ENCODE data around the gene TRAPPC2L. TPM values are rescaled to one million over a fixed set of nuclear protein-coding genes. Genes with fewer than 3 reads are reported as not detected.

TRAPPC2L gene
- polyA plus RNA-seq, 3 donors = 38.8 to 89.3 (median 82.4) TPM

DNA sequence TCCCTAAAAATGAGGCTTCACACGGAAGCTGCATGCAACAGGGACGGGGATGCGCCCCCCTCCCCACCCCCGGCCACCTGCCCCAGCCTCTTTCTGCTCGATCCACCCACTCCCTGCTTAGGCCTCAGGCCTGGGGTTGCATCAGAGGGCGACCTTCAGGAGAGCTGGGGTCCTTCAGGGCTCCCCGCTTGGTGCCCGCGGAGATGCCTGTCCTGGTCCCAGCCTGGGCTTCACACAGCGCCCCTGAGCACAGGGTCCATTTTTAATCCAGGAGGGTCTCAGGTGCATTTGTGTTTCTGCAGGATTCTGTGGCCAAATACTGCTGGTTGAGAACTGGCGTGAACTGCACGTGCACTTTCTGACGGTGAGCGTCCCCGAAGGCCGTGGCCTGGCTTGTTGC lies 37.8 kb upstream of the TRAPPC2L start:
- Histone ChIP-seq H4K20me1 (ENCODE audit: insufficient read depth, low read length) (peaks cover 12% of the 10 kb centered on the region), H3K9me3 (replicated peaks in 1 of 2; ENCODE audit: control insufficient read depth in 1 of 2, insufficient read depth in 1 of 2, low read length in 2 of 2) (no peaks in the 10 kb centered on the region), H3K4me2 (replicated peaks; ENCODE audit: extremely low read depth, low read length, poor library complexity, severe bottlenecking) (no peak overlapping the region), H3K4me1 (ENCODE audit: control insufficient read depth in 1 of 2, insufficient read depth in 2 of 2, low read length in 2 of 2) (no peaks in the 10 kb centered on the region), H3K79me2 (ENCODE audit: insufficient read depth, low read length) (no peaks in the 10 kb centered on the region), H3K27ac (ENCODE audit: low read depth in 1 of 2, low read length in 2 of 2) (no peak overlapping the region), H3K36me3 (replicated peaks in 1 of 2; ENCODE audit: control insufficient read depth in 1 of 2, insufficient read depth in 2 of 2, low read length in 2 of 2) (peaks cover 25 to 34% of the 10 kb centered on the region in 2 donors), H3K27me3 (ENCODE audit: control insufficient read depth in 2 of 2, insufficient read depth in 2 of 2, low read length in 2 of 2) (no peaks in the 10 kb centered on the region), H3K9ac (ENCODE audit: insufficient read depth, low read length, poor library complexity, severe bottlenecking) (no peak overlapping the region), H3K4me3 (replicated peaks in 1 of 3; ENCODE audit: low read depth in 2 of 3, low read length in 3 of 3) (no peak overlapping the region), H2AFZ (ENCODE audit: insufficient read depth, low read depth, low read length, poor library complexity, severe bottlenecking) (no peak overlapping the region)
- Mint-ChIP-seq H3K9me3 (peaks cover 0 to 3% (median 0%) of the 10 kb centered on the region in 7 donors), H3K4me3 (no peak overlapping the region), H3K27ac (no peak overlapping the region), H3K4me1 (no peaks in the 10 kb centered on the region), H3K27me3 (ENCODE audit: low read depth in 3 of 3) (no peaks in the 10 kb centered on the region), H3K36me3 (peaks cover 13 to 45% of the 10 kb centered on the region in 2 donors)
- TF ChIP-seq, protein P1, sequence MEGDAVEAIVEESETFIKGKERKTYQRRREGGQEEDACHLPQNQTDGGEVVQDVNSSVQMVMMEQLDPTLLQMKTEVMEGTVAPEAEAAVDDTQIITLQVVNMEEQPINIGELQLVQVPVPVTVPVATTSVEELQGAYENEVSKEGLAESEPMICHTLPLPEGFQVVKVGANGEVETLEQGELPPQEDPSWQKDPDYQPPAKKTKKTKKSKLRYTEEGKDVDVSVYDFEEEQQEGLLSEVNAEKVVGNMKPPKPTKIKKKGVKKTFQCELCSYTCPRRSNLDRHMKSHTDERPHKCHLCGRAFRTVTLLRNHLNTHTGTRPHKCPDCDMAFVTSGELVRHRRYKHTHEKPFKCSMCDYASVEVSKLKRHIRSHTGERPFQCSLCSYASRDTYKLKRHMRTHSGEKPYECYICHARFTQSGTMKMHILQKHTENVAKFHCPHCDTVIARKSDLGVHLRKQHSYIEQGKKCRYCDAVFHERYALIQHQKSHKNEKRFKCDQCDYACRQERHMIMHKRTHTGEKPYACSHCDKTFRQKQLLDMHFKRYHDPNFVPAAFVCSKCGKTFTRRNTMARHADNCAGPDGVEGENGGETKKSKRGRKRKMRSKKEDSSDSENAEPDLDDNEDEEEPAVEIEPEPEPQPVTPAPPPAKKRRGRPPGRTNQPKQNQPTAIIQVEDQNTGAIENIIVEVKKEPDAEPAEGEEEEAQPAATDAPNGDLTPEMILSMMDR (IDR thresholded peaks at IDR 0.05) = no peak
- no peak for DNase-seq
- 90% methylated on average over 11 of the region's 16 CpGs for whole genome bisulfite sequencing (ENCODE audit: insufficient coverage)
- intact Hi-C loops (cut with micrococcal nuclease) = loop anchor here in 1 of 2 donors (10.0 kb wide), 1 partner anchor 396 kb away; the partner anchor contains the start of gene ZNF778

- Histone ChIP-seq H3K9ac (ENCODE audit: insufficient read depth, low read length, poor library complexity, severe bottlenecking) (no peak overlapping the region), H3K4me2 (replicated peaks; ENCODE audit: extremely low read depth, low read length, poor library complexity, severe bottlenecking) (no peak overlapping the region), H2AFZ (ENCODE audit: insufficient read depth, low read depth, low read length, poor library complexity, severe bottlenecking) (no peak overlapping the region), H3K27ac (ENCODE audit: low read depth in 1 of 2, low read length in 2 of 2) (no peak overlapping the region), H3K4me1 (ENCODE audit: control insufficient read depth in 1 of 2, insufficient read depth in 2 of 2, low read length in 2 of 2) (no peaks in the 10 kb centered on the region), H3K27me3 (ENCODE audit: control insufficient read depth in 2 of 2, insufficient read depth in 2 of 2, low read length in 2 of 2) (no peaks in the 10 kb centered on the region), H3K9me3 (replicated peaks in 1 of 2; ENCODE audit: control insufficient read depth in 1 of 2, insufficient read depth in 1 of 2, low read length in 2 of 2) (no peaks in the 10 kb centered on the region), H3K79me2 (ENCODE audit: insufficient read depth, low read length) (no peaks in the 10 kb centered on the region), H3K4me3 (replicated peaks in 1 of 3; ENCODE audit: low read depth in 2 of 3, low read length in 3 of 3) (no peak overlapping the region), H3K36me3 (replicated peaks in 1 of 2; ENCODE audit: control insufficient read depth in 1 of 2, insufficient read depth in 2 of 2, low read length in 2 of 2) (peaks cover 33 to 41% of the 10 kb centered on the region in 2 donors), H4K20me1 (ENCODE audit: insufficient read depth, low read length) (peaks cover 10% of the 10 kb centered on the region)
- DNase-seq = no peak
- WGBS (ENCODE audit: insufficient coverage) = 95% methylated on average over 17 of the region's 20 CpGs
- no peak overlapping the region for H3K4me3 Mint-ChIP-seq
- H3K4me1 Mint-ChIP-seq = no peaks in the 10 kb centered on the region
- intact Hi-C loops (cut with micrococcal nuclease) = no loop called here
- peaks cover 16 to 53% of the 10 kb centered on the region in 2 donors for H3K36me3 Mint-ChIP-seq
- no peaks in the 10 kb centered on the region for H3K27me3 Mint-ChIP-seq (ENCODE audit: low read depth in 3 of 3)
- H3K9me3 Mint-ChIP-seq = peaks cover 0 to 3% (median 0%) of the 10 kb centered on the region in 7 donors
- TF ChIP-seq, protein P1 (IDR thresholded peaks at IDR 0.05) = no peak
- H3K27ac Mint-ChIP-seq = no peak overlapping the region
These were observed 36.4 kb upstream of the TRAPPC2L start for GRCh38 chr16:88820385-88821025.
